Measurements from ENCODE around the gene UEVLD.

The UEVLD gene

GRCh38 chr11:18580113-18580766 is 8.3 kb downstream of the UEVLD start:
- H3K4me3 ChIP-seq (ENCODE audit: low read length): no peak overlapping the region
- no peak for DNase-seq (ENCODE audit: low read depth)
- TF ChIP-seq CTCF (conservative IDR thresholded peaks at IDR 0.05; ENCODE audit: low read depth, low read length): no peak

GRCh38 chr11:18578975-18579598 is 9.4 kb downstream of the UEVLD start:
- no peak overlapping the region for H3K4me3 ChIP-seq (ENCODE audit: low read length)
- no peak for DNase-seq (ENCODE audit: low read depth)

GRCh38 chr11:18575361-18575760 is 13.2 kb downstream of the UEVLD start:
- TF ChIP-seq CTCF (conservative IDR thresholded peaks at IDR 0.05; ENCODE audit: low read depth, low read length): no peak
- no peak overlapping the region for H3K4me3 ChIP-seq (ENCODE audit: low read length)

More at GRCh38 chr11:18578975-18579598, 9.4 kb downstream of the UEVLD start:
- TF ChIP-seq CTCF (conservative IDR thresholded peaks at IDR 0.05; ENCODE audit: low read depth, low read length): no peak

GRCh38 chr11:18567081-18567480 is 21.5 kb downstream of the UEVLD start:
- TF ChIP-seq CTCF (conservative IDR thresholded peaks at IDR 0.05; ENCODE audit: low read depth, low read length): no peak
- DNase-seq (ENCODE audit: low read depth): no peak
- no peak overlapping the region for H3K4me3 ChIP-seq (ENCODE audit: low read length)

More at GRCh38 chr11:18575361-18575760, 13.2 kb downstream of the UEVLD start:
- DNase-seq (ENCODE audit: low read depth): no peak

- DNase-seq (ENCODE audit: low read depth): no peak
- no peak for TF ChIP-seq CTCF (conservative IDR thresholded peaks at IDR 0.05; ENCODE audit: low read depth, low read length)
- H3K4me3 ChIP-seq (ENCODE audit: low read length): no peak overlapping the region
These were observed 22.1 kb downstream of the UEVLD start for GRCh38 chr11:18566406-18566805.

GRCh38 chr11:18564149-18564548 is 24.4 kb downstream of the UEVLD start:
- no peak for TF ChIP-seq CTCF (conservative IDR thresholded peaks at IDR 0.05; ENCODE audit: low read depth, low read length)

More at GRCh38 chr11:18564149-18564548, 24.4 kb downstream of the UEVLD start:
- H3K4me3 ChIP-seq (ENCODE audit: low read length): no peak overlapping the region
- DNase-seq (ENCODE audit: low read depth): no peak
